Left lung (tissue), 10 donors: ENCODE data around the gene MROH2A. TPM values are rescaled to one million over a fixed set of nuclear protein-coding genes. Genes with fewer than 3 reads are reported as not detected.
A peak's percentile ranks its signal among the peaks of the same experiment; 100 is the strongest.

ENCODE experiments used
- ATAC-seq: fragments of 200-7000 bp; cut with Tn5 transposase; one replicate; pipeline ENCODE4 v1.9.1; 2020; ENCODE audit warnings: moderate library complexity
- DNase-seq, 4 donors: peaks; one replicate each; pipeline ENCODE4 v3.0.0-alpha.2; 2013 to 2020
- H3K27ac ChIP-seq, 2 donors: fragments of 200-600 bp; sonication (generic) in 1 of 2; one replicate each; pipeline versions ENCODE4 v1.5.0 to v1.8.0; 2020 to 2021
- H3K27me3 ChIP-seq, 2 donors: fragments of 200-600 bp; sonication (generic) in 1 of 2; one replicate each; pipeline versions ENCODE4 v1.5.0 to v1.8.0; 2020 to 2021
- H3K36me3 ChIP-seq, 2 donors: fragments of 200-600 bp; sonication (generic) in 1 of 2; one replicate each; pipeline versions ENCODE4 v1.5.0 to v1.8.0; 2020 to 2021
- H3K4me1 ChIP-seq, 2 donors: fragments of 200-600 bp; one replicate each; pipeline ENCODE4 v1.8.0; 2021
- H3K4me3 ChIP-seq, 2 donors: fragments of 200-600 bp; sonication (generic) in 1 of 2; one replicate each; pipeline versions ENCODE4 v1.5.0 to v1.8.0; 2020 to 2021; ENCODE audit warnings: mild to moderate bottlenecking in 1 of 2
- H3K9me3 ChIP-seq, 2 donors: fragments of 200-600 bp; sonication (generic) in 1 of 2; one replicate each; pipeline versions ENCODE4 v1.5.0 to v1.8.0; 2020 to 2021
- CTCF ChIP-seq, 2 donors: fragments of 200-600 bp; sonication (generic) in 1 of 2; IDR thresholded peaks; one replicate each; pipeline versions ENCODE4 v1.5.0 to v1.8.0; 2021; ENCODE audit warnings: antibody characterized with exemption in 2 of 2
- intact Hi-C, 2 donors: fragments of 100-400 bp; cut with DNase I; formaldehyde crosslinking; loops; one replicate each; pipeline versions ENCODE4 v1.11.2 to v1.14.2; 2022
- polyA plus RNA-seq, 6 donors: library from polyadenylated mRNA; unstranded; fragments of 120-200 nt; gene quantifications; one replicate each; pipeline ENCODE4 v1.2.1, GENCODE V29; 2013; ENCODE audit not compliant: insufficient read length in 6 of 6
- total RNA-seq, 2 donors: library from RNA; stranded (reverse); fragmentation: NEBNext Ultra II Directional; extraction: Animal tissue kit (Norgen Biotek cat#: 25700); gene quantifications; one replicate each; pipeline ENCODE4 v1.2.1, GENCODE V29; 2021
- donor health status: DM: no; HTN: yes; CAD: no.
- donor health status: DM: no; HTN: no; CAD: no.

Gene MROH2A
- total and polyA plus RNA-seq, 8 donors = 0.27 to 0.77 (median 0.61) TPM; not detected in 1

GRCh38 chr2:233813236-233814055 lies 35.3 kb downstream of the MROH2A start:
- H3K27me3 ChIP-seq = peaks cover 0 to 17% of the 10 kb centered on the region in 2 donors
- DNase-seq (peak in 1 of 4 donors; percentile 7), ATAC-seq (no peak)
- no peak for TF ChIP-seq CTCF (IDR thresholded peaks at IDR 0.05)
- H3K36me3 ChIP-seq = no peaks in the 10 kb centered on the region
- no peaks in the 10 kb centered on the region for H3K4me1 ChIP-seq
- intact Hi-C loops = no loop called here
- no peak overlapping the region for H3K4me3 ChIP-seq
- peaks cover 0 to 4% of the 10 kb centered on the region in 2 donors for H3K9me3 ChIP-seq
- H3K27ac ChIP-seq = no peak overlapping the region

GRCh38 chr2:233814056-233814835 lies 36.1 kb downstream of the MROH2A start:
- peaks cover 0 to 4% of the 10 kb centered on the region in 2 donors for H3K9me3 ChIP-seq
- no peaks in the 10 kb centered on the region for H3K4me1 ChIP-seq
- intact Hi-C loops = no loop called here
- H3K27me3 ChIP-seq = peaks cover 0 to 9% of the 10 kb centered on the region in 2 donors
- DNase-seq (peak in 1 of 4 donors; percentile 7), ATAC-seq (no peak)
- no peaks in the 10 kb centered on the region for H3K36me3 ChIP-seq
- no peak for TF ChIP-seq CTCF (IDR thresholded peaks at IDR 0.05)
- H3K27ac ChIP-seq = no peak overlapping the region
- H3K4me3 ChIP-seq = no peak overlapping the region

GRCh38 chr2:233815861-233816260 lies 37.7 kb downstream of the MROH2A start:
- Histone ChIP-seq H3K4me1 (no peaks in the 10 kb centered on the region), H3K36me3 (no peaks in the 10 kb centered on the region), H3K27ac (no peak overlapping the region), H3K4me3 (no peak overlapping the region), H3K27me3 (peaks cover 0 to 2% of the 10 kb centered on the region in 2 donors), H3K9me3 (peaks cover 0 to 4% of the 10 kb centered on the region in 2 donors)
- no peak for TF ChIP-seq CTCF (IDR thresholded peaks at IDR 0.05)
- no peak for ATAC-seq
- no peak for DNase-seq
- intact Hi-C loops = no loop called here

GRCh38 chr2:233816334-233816733 lies 38.2 kb downstream of the MROH2A start:
- Histone ChIP-seq H3K4me1 (no peaks in the 10 kb centered on the region), H3K27ac (no peak overlapping the region), H3K9me3 (peaks cover 0 to 4% of the 10 kb centered on the region in 2 donors), H3K27me3 (peaks cover 0 to 2% of the 10 kb centered on the region in 2 donors), H3K4me3 (no peak overlapping the region), H3K36me3 (no peaks in the 10 kb centered on the region)
- intact Hi-C loops = no loop called here
- ATAC-seq (no peak), DNase-seq (peak in 1 of 4 donors; percentile 11)
- no peak for TF ChIP-seq CTCF (IDR thresholded peaks at IDR 0.05)

GRCh38 chr2:233816771-233817170 lies 38.6 kb downstream of the MROH2A start:
- Histone ChIP-seq H3K36me3 (no peaks in the 10 kb centered on the region), H3K9me3 (peaks cover 0 to 4% of the 10 kb centered on the region in 2 donors), H3K27me3 (peaks cover 0 to 2% of the 10 kb centered on the region in 2 donors), H3K4me3 (no peak overlapping the region), H3K4me1 (no peaks in the 10 kb centered on the region), H3K27ac (no peak overlapping the region)
- ATAC-seq (no peak), DNase-seq (peak in 1 of 4 donors; percentile 7)
- no peak for TF ChIP-seq CTCF (IDR thresholded peaks at IDR 0.05)
- intact Hi-C loops = no loop called here
